ENCODE data around the gene SLC25A51.

Gene SLC25A51

DNA sequence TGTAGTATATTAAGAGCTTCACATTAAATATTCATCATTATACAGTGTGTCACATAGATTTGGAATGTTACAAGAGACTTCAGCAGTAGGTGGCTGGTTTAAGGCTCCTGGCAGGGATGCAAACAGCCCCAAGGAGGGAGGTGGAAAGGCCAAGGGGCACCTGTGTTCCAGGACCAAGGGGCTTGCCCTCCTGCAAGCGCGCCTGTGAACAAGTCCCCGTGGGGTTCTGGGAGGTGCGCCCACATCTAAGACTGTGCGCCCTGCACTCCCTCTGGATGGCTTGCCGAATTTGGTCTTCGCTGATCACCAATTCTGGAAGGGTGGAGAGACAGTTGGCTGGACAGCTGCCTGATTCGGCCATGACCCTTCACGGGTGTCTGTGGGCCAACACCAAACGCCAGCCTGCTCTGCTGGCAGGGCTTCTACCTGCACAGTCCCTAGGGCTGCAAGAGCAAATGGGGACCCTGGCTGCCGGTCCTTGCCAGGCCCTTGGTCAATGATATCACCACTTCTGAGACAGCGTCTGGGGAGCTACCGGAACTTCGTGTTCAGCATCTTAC lies 12.1 kb upstream of the SLC25A51 start (continued):
- TF ChIP-seq ZNF24 (tag by site-specific recombination; IDR thresholded peaks at IDR 0.05) (no peak), MEIS1 (CRISPR knock-in tag; IDR thresholded peaks at IDR 0.05; ENCODE audit: borderline replicate concordance) (no peak), ZNF211 (tag by site-specific recombination; IDR thresholded peaks at IDR 0.05; ENCODE audit: low read depth) (no peak), ZFP69B (tag by site-specific recombination; IDR thresholded peaks at IDR 0.05) (no peak), ZFP41 (tag by site-specific recombination; IDR thresholded peaks at IDR 0.05; ENCODE audit: borderline replicate concordance) (no peak), KLF9 (tag by site-specific recombination; IDR thresholded peaks at IDR 0.05; ENCODE audit: low read depth) (no peak), ZNF670 (tag by site-specific recombination; IDR thresholded peaks at IDR 0.05; ENCODE audit: low read depth) (no peak), ZNF175 (tag by site-specific recombination; IDR thresholded peaks at IDR 0.05) (no peak), KLF7 (tag by site-specific recombination; IDR thresholded peaks at IDR 0.05; ENCODE audit: borderline replicate concordance) (no peak), ZNF19 (tag by site-specific recombination; IDR thresholded peaks at IDR 0.05; ENCODE audit: low read depth) (no peak), ZNF629 (tag by site-specific recombination; IDR thresholded peaks at IDR 0.05) (no peak)
- TF ChIP-seq, protein P1, sequence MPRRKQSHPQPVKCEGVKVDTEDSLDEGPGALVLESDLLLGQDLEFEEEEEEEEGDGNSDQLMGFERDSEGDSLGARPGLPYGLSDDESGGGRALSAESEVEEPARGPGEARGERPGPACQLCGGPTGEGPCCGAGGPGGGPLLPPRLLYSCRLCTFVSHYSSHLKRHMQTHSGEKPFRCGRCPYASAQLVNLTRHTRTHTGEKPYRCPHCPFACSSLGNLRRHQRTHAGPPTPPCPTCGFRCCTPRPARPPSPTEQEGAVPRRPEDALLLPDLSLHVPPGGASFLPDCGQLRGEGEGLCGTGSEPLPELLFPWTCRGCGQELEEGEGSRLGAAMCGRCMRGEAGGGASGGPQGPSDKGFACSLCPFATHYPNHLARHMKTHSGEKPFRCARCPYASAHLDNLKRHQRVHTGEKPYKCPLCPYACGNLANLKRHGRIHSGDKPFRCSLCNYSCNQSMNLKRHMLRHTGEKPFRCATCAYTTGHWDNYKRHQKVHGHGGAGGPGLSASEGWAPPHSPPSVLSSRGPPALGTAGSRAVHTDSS (tag by site-specific recombination; IDR thresholded peaks at IDR 0.05), result no peak
- TF ChIP-seq, protein P2, sequence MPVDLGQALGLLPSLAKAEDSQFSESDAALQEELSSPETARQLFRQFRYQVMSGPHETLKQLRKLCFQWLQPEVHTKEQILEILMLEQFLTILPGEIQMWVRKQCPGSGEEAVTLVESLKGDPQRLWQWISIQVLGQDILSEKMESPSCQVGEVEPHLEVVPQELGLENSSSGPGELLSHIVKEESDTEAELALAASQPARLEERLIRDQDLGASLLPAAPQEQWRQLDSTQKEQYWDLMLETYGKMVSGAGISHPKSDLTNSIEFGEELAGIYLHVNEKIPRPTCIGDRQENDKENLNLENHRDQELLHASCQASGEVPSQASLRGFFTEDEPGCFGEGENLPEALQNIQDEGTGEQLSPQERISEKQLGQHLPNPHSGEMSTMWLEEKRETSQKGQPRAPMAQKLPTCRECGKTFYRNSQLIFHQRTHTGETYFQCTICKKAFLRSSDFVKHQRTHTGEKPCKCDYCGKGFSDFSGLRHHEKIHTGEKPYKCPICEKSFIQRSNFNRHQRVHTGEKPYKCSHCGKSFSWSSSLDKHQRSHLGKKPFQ (tag by site-specific recombination; IDR thresholded peaks at IDR 0.05), result no peak
- TF ChIP-seq, protein P3, sequence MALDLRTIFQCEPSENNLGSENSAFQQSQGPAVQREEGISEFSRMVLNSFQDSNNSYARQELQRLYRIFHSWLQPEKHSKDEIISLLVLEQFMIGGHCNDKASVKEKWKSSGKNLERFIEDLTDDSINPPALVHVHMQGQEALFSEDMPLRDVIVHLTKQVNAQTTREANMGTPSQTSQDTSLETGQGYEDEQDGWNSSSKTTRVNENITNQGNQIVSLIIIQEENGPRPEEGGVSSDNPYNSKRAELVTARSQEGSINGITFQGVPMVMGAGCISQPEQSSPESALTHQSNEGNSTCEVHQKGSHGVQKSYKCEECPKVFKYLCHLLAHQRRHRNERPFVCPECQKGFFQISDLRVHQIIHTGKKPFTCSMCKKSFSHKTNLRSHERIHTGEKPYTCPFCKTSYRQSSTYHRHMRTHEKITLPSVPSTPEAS (tag by site-specific recombination; IDR thresholded peaks at IDR 0.05), result no peak

DNA sequence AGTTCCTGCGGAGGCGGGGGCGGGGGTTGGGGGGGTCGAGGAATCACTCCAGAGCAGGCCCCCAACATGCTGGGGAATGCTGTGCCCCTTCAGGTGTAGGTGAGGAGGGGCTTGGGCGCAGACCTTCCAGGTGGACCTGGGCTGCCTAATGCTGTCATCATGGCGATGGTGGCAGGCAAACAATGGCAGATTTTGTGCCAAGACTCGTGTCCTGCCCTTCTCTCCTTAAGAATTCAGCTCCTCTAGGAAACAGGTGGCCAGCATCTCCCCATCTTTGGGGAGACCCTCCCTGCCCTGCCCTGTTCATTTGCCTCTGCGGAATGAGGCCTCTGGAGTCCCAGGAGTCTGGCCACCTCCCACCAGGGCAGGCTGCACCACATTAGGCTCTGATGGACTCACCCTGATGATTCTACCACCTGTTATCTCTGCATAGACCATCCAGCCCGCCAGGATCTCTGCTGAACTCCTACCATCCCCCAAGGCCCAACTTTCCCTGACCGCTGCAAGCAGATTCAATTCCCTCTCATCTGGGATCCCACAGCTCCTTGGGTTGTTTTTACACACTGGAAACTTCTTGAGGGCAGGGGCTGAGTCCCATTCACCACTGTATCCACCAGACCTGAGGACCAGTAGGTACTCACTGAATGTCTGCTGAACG lies 10.9 kb upstream of the SLC25A51 start:
- H3K36me3 ChIP-seq (ENCODE audit: control insufficient read depth in 2 of 2, insufficient read depth in 1 of 2, low read length in 2 of 2), result peaks cover 0 to 31% of the 10 kb centered on the region in 2 experiments; a peak in 1 of 3 replicates
- TF ChIP-seq, protein P4, sequence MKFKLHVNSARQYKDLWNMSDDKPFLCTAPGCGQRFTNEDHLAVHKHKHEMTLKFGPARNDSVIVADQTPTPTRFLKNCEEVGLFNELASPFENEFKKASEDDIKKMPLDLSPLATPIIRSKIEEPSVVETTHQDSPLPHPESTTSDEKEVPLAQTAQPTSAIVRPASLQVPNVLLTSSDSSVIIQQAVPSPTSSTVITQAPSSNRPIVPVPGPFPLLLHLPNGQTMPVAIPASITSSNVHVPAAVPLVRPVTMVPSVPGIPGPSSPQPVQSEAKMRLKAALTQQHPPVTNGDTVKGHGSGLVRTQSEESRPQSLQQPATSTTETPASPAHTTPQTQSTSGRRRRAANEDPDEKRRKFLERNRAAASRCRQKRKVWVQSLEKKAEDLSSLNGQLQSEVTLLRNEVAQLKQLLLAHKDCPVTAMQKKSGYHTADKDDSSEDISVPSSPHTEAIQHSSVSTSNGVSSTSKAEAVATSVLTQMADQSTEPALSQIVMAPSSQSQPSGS (tag by site-specific recombination; IDR thresholded peaks at IDR 0.05; ENCODE audit: low read depth), result no peak
- TF ChIP-seq ZNF48 (tag by site-specific recombination; IDR thresholded peaks at IDR 0.05) (no peak), ZNF37A (tag by site-specific recombination; IDR thresholded peaks at IDR 0.05) (no peak), ZNF549 (tag by site-specific recombination; IDR thresholded peaks at IDR 0.05) (no peak), SP2 (tag by site-specific recombination; IDR thresholded peaks at IDR 0.05) (no peak), ZNF239 (tag by site-specific recombination; IDR thresholded peaks at IDR 0.05) (no peak), ZNF175 (tag by site-specific recombination; IDR thresholded peaks at IDR 0.05) (no peak), ZNF555 (tag by site-specific recombination; conservative IDR thresholded peaks at IDR 0.05) (no peak), KLF10 (tag by site-specific recombination; IDR thresholded peaks at IDR 0.05) (no peak), ZNF302 (tag by site-specific recombination; IDR thresholded peaks at IDR 0.05; ENCODE audit: low read depth) (no peak), ZFHX2 (tag by site-specific recombination; conservative IDR thresholded peaks at IDR 0.05) (no peak)
- TF ChIP-seq, protein P5, sequence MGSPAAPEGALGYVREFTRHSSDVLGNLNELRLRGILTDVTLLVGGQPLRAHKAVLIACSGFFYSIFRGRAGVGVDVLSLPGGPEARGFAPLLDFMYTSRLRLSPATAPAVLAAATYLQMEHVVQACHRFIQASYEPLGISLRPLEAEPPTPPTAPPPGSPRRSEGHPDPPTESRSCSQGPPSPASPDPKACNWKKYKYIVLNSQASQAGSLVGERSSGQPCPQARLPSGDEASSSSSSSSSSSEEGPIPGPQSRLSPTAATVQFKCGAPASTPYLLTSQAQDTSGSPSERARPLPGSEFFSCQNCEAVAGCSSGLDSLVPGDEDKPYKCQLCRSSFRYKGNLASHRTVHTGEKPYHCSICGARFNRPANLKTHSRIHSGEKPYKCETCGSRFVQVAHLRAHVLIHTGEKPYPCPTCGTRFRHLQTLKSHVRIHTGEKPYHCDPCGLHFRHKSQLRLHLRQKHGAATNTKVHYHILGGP (tag by site-specific recombination; IDR thresholded peaks at IDR 0.05), result no peak
- TF ChIP-seq, protein P6, sequence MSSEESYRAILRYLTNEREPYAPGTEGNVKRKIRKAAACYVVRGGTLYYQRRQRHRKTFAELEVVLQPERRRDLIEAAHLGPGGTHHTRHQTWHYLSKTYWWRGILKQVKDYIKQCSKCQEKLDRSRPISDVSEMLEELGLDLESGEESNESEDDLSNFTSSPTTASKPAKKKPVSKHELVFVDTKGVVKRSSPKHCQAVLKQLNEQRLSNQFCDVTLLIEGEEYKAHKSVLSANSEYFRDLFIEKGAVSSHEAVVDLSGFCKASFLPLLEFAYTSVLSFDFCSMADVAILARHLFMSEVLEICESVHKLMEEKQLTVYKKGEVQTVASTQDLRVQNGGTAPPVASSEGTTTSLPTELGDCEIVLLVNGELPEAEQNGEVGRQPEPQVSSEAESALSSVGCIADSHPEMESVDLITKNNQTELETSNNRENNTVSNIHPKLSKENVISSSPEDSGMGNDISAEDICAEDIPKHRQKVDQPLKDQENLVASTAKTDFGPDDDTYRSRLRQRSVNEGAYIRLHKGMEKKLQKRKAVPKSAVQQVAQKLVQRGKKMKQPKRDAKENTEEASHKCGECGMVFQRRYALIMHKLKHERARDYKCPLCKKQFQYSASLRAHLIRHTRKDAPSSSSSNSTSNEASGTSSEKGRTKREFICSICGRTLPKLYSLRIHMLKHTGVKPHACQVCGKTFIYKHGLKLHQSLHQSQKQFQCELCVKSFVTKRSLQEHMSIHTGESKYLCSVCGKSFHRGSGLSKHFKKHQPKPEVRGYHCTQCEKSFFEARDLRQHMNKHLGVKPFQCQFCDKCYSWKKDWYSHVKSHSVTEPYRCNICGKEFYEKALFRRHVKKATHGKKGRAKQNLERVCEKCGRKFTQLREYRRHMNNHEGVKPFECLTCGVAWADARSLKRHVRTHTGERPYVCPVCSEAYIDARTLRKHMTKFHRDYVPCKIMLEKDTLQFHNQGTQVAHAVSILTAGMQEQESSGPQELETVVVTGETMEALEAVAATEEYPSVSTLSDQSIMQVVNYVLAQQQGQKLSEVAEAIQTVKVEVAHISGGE (tag by site-specific recombination; conservative IDR thresholded peaks at IDR 0.05; ENCODE audit: low read depth), result no peak
- H3K4me1 ChIP-seq (ENCODE audit: control insufficient read depth, insufficient read depth, low read length), result no peaks in the 10 kb centered on the region
- H3K4me3 ChIP-seq (ENCODE audit: low read depth, low read length), result no peak overlapping the region
- H3K9me3 ChIP-seq (ENCODE audit: control insufficient read depth, insufficient read depth, low read depth, low read length), result no peaks in the 10 kb centered on the region
- H3K27ac ChIP-seq (ENCODE audit: extremely low read depth, low read depth, low read length), result no peak overlapping the region
- CTCF ChIA-PET, result interaction anchor here (0.7 to 6.5 kb wide), 22 partner anchors 10 to 518 kb away, joined by 3 to 66 read pairs (median 6); partner anchors contain the start of gene SHB
- POLR2A ChIA-PET, result interaction anchor here (0.6 to 1.7 kb wide), 2 partner anchors 154 to 312 kb away, joined by 7 to 8 read pairs; partner anchors contain the start of gene SHB
